ENCODE results near the gene DCAF15.

DCAF15 gene

GRCh38 chr19:13977803-13978202 lies 25.5 kb downstream of the DCAF15 start:
- DNase-seq (ENCODE audit: low read depth): no peak

- DNase-seq (ENCODE audit: low read depth): no peak
Measured at GRCh38 chr19:13978351-13979243, 26.3 kb downstream of the DCAF15 start.

GRCh38 chr19:13979244-13979615 lies 26.9 kb downstream of the DCAF15 start:
- DNase-seq (ENCODE audit: low read depth): no peak

DNA sequence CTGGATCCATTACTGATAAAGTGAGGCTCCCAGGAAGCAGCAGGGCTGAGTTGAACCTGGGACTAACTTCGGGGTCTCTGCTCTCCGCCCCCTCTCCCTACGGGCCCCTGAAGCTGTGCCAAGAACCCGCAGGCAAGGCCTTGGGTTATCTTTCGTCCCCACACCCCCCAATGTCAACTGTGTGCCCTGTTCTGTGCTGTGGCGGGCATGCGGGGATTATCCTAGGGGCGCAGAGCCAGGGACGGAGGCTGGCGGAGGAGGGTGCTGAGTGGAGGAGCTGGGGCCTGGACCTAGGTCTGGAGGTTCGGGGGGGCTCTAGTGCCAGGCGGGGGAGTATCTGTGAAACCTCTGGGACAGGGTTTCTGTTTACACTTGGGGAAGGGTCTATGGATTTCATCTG lies 27.4 kb downstream of the DCAF15 start:
- no peak for DNase-seq (ENCODE audit: low read depth)

GRCh38 chr19:13980340-13980739 lies 28.0 kb downstream of the DCAF15 start:
- no peak for DNase-seq (ENCODE audit: low read depth)

- no peak for DNase-seq (ENCODE audit: low read depth)
Measured at GRCh38 chr19:13981021-13981420, 28.7 kb downstream of the DCAF15 start.

DNA sequence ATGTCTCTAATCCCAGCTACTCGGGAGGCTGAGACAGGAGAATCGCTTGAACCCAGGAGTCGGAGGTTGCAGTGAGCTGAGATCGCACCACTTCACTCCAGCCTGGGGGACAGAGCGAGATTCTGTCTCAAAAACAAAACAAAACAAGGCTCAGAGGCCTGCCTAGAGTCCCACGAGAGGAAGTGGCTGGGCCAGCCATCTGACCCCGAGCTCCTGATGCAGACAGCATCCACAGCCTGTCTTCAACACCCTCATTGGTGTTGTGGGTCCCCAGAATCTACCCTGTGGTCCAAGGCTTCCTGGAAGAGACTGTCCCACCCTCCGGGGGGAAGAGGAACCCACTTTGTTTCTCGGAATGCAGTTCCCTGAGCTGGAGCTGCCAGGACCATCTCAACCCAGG lies 29.2 kb downstream of the DCAF15 start:
- no peak for DNase-seq (ENCODE audit: low read depth)

- no peak for DNase-seq (ENCODE audit: low read depth)
Measured at GRCh38 chr19:13981988-13982501, 29.7 kb downstream of the DCAF15 start.

DNA sequence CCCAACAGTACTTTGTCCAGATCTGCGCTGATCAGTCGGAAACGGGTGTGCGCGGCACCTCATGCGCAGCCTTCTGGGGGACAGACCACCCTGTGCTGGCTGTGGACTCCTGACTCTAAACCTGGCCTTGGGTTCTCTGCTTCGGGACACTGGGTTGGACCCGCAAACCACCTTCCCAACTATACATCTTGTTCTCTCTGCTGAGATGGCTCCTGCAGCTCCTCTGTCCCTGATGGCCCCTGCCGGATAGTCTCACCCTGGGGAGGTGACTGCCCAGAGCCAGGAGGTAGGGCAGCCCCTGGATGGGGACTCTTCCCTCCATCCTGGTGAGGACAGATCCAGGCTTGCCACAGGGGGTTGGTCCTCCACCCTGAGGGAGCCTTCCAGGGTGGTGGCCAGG lies 30.5 kb downstream of the DCAF15 start:
- DNase-seq (ENCODE audit: low read depth): no peak

DNA sequence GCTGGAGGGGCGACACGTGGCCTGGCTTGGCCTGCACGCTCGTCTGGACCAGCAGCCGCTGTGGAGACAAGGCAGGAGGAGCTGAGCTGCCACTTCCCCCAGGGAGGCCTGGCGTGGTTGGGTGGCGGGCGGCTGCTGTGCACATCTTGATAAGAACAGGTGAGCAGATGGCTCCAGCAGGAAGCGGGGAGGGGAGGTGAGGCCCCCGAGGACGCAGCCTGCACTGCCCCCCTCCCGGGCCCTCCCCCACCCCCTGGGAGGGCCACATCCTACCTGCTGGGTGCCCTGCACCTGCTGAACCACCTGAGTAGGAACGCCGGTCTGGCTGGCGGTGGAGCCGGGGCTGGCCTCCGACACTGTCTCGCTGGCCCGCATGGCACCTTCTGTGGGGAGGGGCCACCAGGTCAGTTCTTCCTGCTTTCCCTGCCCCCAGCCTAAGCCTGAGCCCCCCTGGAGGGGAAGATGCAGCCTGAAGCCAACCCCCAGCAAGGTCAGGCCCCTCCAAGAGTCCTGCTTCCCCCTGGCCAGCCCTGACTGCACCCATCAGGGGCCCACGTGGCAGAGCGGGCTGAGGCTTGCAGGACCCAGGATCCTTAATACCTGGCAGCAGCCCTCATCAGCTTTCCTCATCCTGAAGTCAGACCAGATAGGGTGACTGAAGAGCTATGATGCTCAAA lies 31.0 kb downstream of the DCAF15 start:
- DNase-seq (ENCODE audit: low read depth): no peak

- no peak for DNase-seq (ENCODE audit: low read depth)
Measured at GRCh38 chr19:13984186-13984585, 31.9 kb downstream of the DCAF15 start.

DNA sequence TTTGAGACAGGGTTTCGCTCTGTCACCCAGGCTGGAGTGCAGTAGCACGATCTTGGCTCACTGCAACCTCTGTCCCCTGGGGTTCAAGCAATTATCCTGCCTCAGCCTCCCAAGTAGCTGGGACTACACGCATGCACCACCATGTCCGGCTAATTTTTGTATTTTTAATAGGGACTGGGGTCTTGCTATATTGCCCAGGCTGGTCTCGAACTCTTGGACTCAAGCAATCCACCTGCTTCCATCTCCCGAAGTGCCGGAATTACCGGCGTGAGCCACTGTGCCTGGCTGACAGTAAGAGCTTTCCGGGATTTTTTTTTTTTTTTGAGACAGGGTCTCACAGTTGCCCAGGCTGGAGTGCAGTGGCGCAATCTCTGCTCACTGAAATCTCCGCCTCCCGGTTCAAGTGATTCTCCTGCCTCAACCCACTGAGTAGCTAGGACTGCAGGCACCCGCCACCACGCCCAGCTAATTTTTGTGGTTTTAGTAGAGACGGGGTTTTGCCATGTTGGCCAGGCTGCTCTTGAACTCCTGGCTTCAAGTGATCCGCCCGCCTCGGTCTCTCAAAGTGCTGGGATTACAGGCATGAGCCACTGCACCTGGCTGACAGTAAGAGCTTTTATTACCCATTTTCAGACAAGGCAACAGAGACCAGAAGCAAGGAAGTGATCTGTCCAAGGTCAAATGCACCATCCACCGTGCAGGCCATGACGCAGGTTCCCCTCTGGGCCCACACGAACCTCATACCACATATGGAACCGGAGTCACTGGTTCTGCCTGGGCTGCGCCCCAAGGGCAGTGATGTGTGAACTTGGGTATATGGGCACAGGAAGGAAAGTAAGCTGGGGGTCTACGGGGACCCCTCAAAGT lies 32.8 kb downstream of the DCAF15 start:
- no peak for DNase-seq (ENCODE audit: low read depth)

GRCh38 chr19:13985771-13986347 lies 33.5 kb downstream of the DCAF15 start:
- no peak for DNase-seq (ENCODE audit: low read depth)

DNA sequence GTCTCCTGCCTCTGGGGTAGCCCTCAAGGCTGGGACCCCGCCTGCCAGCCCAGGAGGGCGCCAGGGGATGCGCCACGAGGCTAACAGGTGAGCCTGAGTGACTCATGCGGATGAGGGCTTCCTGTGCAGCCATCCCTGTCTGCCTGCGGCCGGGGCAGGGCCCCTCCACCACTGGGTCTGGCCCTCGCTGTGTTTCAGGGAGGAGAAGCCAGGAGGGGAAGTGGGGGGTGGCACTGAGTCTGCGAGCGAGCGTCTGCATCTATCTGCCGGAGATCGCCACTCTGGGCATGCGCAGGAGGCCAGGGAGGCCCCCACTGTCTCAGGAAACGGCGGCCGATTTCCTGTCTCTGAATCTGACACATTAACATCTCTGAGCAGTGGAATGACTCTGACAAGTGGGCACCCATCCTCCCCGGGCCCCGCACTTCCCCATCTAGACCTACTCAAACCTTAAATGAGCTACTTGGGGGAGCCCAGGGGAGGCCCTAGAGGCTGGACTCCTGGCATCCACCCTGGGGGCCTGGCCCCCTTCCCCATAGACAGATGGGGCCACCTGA lies 34.1 kb downstream of the DCAF15 start:
- DNase-seq (ENCODE audit: low read depth): peak; percentile 97

GRCh38 chr19:13987101-13987890 lies 35.0 kb downstream of the DCAF15 start:
- no peak for DNase-seq (ENCODE audit: low read depth)

- DNase-seq (ENCODE audit: low read depth): no peak
Measured at GRCh38 chr19:13989487-13989886, 37.2 kb downstream of the DCAF15 start.

GRCh38 chr19:13990085-13990484 lies 37.8 kb downstream of the DCAF15 start:
- DNase-seq (ENCODE audit: low read depth): no peak

- DNase-seq (ENCODE audit: low read depth): no peak
Measured at GRCh38 chr19:13992025-13992424, 39.7 kb downstream of the DCAF15 start.

- DNase-seq (ENCODE audit: low read depth): no peak
Measured at GRCh38 chr19:13993590-13994300, 41.4 kb downstream of the DCAF15 start.

Measured in stimulated activated CD8-positive, alpha-beta memory T cell treated with anti-CD3 and anti-CD28 coated beads, Interleukin-12 subunit alpha, Interleukin-12 subunit beta, amount 100 ng/mL, for 4 hours (primary cell).